Stimulated activated CD8-positive, alpha-beta memory T cell treated with anti-CD3 and anti-CD28 coated beads, Interleukin-4, amount 100 ng/mL, for 1 hour (primary cell): Measurements from ENCODE around the gene TMEM86A.
A peak's percentile ranks its signal among the peaks of the same experiment; 100 is the strongest.

ENCODE experiments used
- DNase-seq, 2 donors: peaks; one replicate each; pipeline ENCODE4 v3.0.0-alpha.2; 2020; ENCODE audit warnings: low read depth in 2 of 2, low spot score in 1 of 2

TMEM86A gene

GRCh38 chr11:18722293-18722637 lies 23.7 kb downstream of the TMEM86A start:
- no peak for DNase-seq

- no peak for DNase-seq
Observed at GRCh38 chr11:18723991-18724390, 25.4 kb downstream of the TMEM86A start.

- DNase-seq = no peak
Observed at GRCh38 chr11:18726040-18726439, 27.5 kb downstream of the TMEM86A start, which contains the start of gene IGSF22. IGSF22 (minus strand) TSS chr11:18726188; CDS start chr11:18724236, 1,952 bp downstream.

GRCh38 chr11:18727479-18728236 lies 29.1 kb downstream of the TMEM86A start:
- DNase-seq = no peak

GRCh38 chr11:18728658-18729057 lies 30.1 kb downstream of the TMEM86A start:
- DNase-seq = no peak

- no peak for DNase-seq
Observed at GRCh38 chr11:18729426-18729825, 30.8 kb downstream of the TMEM86A start.

- DNase-seq = no peak
Observed at GRCh38 chr11:18730020-18730419, 31.4 kb downstream of the TMEM86A start.

- DNase-seq = no peak
Observed at GRCh38 chr11:18731441-18731840, 32.9 kb downstream of the TMEM86A start.

- DNase-seq = peak; percentile 47 to 56
Observed at GRCh38 chr11:18731949-18732821, 33.6 kb downstream of the TMEM86A start.

GRCh38 chr11:18733202-18733601 lies 34.6 kb downstream of the TMEM86A start:
- no peak for DNase-seq

GRCh38 chr11:18736590-18737148 lies 38.1 kb downstream of the TMEM86A start:
- no peak for DNase-seq

- DNase-seq = no peak
Observed at GRCh38 chr11:18737642-18738041, 39.1 kb downstream of the TMEM86A start.

- DNase-seq = no peak
Observed at GRCh38 chr11:18739685-18740084, 41.1 kb downstream of the TMEM86A start.

- DNase-seq = no peak
Observed at GRCh38 chr11:18741783-18742182, 43.2 kb downstream of the TMEM86A start.

- DNase-seq = no peak
Observed at GRCh38 chr11:18743365-18743764, 44.8 kb downstream of the TMEM86A start.

GRCh38 chr11:18743900-18744514 lies 45.4 kb downstream of the TMEM86A start:
- DNase-seq = no peak

GRCh38 chr11:18745251-18745650 lies 46.7 kb downstream of the TMEM86A start:
- no peak for DNase-seq

- DNase-seq = no peak
Observed at GRCh38 chr11:18748766-18749365, 50.3 kb downstream of the TMEM86A start.

- DNase-seq = no peak
Observed at GRCh38 chr11:18749681-18750319, 51.2 kb downstream of the TMEM86A start.

- DNase-seq = no peak
Observed at GRCh38 chr11:18750944-18751343, 52.4 kb downstream of the TMEM86A start.

GRCh38 chr11:18752502-18752901 lies 53.9 kb downstream of the TMEM86A start:
- no peak for DNase-seq
